Stromal cell of bone marrow (primary cell): ENCODE data around the gene GPRC5B.

Experiments used
- DNase-seq: peaks from one replicate; pipeline ENCODE4 v3.0.0-alpha.2; 2012; ENCODE audit warnings: low read depth

Gene GPRC5B

GRCh38 chr16:19896951-19897350 is 12.3 kb upstream of the GPRC5B start:
- DNase-seq, result no peak

DNA sequence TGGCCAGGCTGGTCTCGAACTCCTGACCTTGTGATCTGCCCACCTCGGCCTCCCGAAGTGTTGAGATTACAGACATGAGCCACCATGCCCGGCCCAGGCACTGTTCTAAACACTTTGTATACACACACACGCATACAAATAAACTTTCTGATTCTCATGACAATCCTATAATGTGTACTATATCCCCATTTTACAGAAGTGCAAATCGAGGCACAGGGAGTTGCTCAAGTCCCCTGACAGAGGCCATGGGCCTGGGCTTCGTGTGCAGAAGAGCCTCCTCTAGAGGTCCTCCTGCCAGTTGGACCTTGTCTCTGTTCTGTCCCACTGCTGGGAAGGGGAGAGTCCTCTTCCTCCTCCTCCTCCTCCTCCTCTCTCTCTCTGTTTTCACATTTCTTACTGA is 9.9 kb upstream of the GPRC5B start:
- DNase-seq, result no peak

DNA sequence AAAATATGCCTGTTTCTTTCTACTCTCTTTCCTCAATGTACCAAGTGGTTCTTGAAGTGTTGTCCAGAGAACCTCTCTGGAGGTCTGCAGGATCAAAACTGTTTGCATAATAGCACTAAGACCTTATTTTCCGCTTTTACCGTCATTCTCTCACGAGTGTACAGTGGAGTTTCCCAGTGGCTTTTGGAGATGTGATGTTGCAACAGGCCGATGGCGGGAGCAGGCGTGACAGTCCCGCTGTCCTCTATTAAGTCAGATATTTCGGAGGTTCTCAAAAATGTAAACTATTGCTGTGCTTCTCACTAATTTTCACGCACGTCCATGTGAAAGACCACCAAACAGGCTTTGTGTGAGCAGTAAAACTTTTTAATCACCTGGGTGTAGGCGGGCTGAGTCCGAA is 8.3 kb upstream of the GPRC5B start:
- no peak for DNase-seq

DNA sequence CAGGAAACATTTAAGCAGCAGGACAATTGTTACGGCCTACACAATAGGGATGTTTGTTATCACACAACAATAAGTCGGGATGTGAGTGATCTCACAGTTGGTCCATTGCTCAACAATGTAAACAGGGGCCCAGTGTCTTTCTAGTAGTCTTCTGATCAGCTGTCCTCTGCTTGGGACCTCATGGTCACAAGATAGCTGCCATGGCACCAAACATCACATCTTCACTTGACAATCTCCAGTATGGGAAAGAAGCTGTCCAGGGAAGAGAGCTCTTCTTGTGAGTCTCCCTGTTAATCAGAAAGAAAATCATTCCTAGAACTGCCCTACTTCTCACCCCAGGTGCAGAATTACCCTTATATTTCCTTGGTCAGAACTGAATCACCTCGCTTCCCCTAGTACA is 6.3 kb upstream of the GPRC5B start:
- DNase-seq, result no peak

- DNase-seq, result no peak
These were observed 4.2 kb upstream of the GPRC5B start for GRCh38 chr16:19888834-19889233.

GRCh38 chr16:19886073-19886941 is 1.7 kb upstream of the GPRC5B start:
- DNase-seq, result peak; percentile 38

GRCh38 chr16:19885451-19886072 is 914 bp upstream of the GPRC5B start:
- DNase-seq, result no peak

DNA sequence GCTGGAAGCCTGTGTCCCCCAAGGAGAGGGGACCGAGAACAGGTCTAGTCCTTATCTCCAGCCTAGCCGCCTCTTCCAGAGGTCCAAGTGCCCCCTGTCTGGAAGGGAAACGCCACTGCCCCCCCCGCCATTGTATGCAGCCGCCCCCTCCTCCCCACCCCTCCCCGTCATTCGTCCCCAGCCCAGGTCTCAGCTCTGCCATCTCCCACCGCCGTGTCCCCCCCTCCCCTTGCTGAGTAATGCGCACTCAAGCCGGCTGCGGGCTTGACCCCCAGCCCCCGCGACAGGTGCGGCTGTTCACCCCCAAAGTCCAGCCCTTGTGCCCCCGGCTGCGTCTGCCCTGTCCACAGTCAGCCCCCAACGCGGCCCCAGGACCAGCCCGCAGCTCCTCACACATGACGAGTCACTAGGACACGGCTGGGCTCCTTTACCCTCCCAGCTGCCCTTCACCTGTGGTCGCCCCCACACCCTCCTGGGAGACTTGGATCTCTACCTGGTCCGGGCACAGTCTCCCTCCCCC is 622 bp downstream of the GPRC5B start:
- DNase-seq, result no peak

DNA sequence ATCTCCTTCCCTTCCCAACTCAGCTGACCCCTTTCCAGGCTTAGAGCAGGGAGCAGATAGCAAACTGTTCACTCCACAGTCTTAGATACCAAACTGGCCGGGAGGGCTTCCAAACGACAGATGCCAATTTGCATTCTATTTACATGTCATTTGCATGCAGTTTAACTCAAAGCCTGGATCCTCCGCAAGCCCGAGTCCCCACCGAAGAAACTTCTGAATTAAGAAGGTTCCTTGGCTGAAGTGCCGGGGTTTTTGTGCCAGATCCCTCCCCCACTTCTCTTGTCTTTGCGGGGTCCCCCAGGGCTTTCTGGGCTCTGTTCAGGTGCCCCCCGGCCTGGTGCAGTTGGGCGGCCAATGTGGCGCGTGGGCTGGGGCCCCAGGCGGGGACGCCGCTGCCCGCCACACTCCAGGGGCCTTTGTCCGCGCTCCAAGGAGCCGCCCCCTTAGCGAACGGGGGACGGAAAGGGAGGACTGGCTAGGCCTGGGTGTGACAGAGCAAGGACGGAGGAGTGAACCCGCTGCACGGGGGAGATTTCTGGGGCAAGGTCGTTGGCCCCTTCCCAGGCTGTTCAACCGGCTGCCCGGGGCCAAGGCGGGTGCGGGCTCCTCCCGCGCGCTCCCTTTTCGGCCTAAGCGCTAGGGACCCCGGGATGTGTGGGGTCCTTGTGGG is 1.2 kb downstream of the GPRC5B start:
- DNase-seq, result no peak

DNA sequence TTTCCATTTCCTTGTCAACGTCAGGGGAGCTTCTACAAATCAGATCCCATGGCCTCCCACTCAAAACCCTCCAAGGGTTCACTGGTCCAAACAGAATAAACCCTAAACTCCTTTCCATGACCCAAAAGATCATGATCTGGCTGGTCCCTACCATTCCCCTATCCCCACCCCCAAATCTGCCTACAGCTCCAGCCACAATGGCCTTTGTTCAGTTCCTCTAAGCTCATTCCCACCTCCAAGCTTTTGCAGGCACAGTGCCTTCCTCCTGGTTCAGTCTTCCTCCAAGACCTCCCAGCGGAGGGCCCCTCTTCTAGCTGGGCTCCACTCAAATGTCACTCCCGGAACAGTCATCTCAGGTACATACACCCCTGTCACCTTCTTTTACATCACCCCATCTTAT is 2.0 kb downstream of the GPRC5B start:
- no peak for DNase-seq

DNA sequence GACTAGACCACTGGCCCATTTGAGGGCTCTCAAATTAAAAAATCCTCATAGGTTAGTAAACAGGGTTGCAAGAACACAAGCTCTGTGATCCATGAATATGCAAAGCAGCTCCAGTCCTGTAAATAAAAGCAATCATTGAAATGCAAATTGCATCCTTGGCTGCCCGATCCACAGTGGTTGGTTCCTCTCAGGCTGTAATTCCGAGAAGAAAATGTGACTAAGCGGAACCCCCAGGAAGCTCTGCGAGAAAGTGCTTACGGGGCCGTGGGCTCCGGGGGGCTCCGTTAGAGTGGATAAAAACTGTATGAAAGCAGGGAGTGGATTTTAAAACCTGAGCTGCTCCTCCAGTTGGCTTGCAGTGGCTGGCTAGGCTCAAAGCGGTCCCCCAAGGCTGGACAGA is 2.5 kb downstream of the GPRC5B start:
- DNase-seq, result no peak

GRCh38 chr16:19881783-19882182 is 2.9 kb downstream of the GPRC5B start:
- DNase-seq, result no peak

DNA sequence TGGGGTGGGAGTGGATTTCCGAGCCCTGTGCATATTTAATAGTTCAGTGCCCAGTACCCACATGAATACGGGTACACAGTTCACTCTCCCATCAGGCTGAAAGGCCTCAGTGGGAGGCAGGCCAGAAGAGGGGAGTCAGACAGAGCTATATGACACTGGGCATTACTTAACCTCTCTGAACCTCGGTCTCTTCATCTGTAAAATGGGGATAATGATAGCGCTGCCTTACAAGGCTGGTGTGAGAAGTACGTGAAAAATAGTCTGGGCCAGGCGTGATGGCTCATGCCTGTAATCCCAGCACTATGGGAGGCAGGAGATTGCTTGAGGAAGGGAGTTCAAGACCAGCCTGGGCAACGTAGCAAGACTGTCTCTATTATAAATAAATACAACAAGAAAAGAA is 3.6 kb downstream of the GPRC5B start:
- DNase-seq, result no peak

DNA sequence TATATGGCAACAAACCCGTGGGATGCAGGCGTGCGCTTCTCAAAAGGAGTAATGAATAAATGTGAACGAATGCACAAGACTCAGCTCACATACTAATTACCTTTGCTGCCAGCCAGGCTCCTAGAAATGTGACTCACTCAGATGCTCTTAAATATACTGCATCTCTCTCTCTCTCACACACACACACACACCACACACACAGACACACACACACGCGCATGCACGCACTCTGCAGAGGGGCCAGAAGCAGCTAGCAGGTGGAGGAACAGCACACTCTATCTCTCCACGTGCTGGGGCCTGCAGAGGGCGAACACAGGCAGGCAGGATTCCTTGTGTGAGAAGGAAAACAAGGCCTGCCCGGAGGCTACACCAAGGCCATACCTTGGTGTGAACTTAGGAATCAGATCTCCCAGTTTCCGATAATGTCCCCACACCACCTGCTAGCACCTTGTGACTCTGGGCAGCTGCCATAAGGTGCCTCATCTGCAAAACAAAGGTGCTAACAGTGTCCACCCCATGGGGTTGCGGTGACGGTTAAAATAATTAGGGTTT is 5.3 kb downstream of the GPRC5B start:
- no peak for DNase-seq

DNA sequence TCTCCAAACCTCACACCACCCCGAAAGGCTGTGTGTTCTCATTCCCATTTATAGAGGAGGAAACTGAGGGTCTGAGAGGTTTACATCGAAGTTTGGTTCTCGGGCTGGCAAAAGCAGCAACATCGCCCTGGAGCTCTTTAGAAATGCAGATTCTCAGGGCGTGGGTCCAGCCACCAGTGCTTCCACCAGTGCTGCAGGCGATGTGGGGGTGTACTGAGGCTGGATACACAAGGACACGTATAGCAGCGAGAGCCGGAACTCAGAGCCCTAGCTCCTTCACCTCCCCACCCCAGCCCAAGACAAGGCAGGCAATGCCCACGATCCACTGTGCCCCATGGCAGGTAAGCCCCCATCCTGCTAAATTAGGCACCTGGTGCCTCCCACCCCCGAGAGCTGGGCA is 5.9 kb downstream of the GPRC5B start:
- DNase-seq, result no peak

GRCh38 chr16:19876501-19877059 is 8.1 kb downstream of the GPRC5B start:
- no peak for DNase-seq

GRCh38 chr16:19875900-19876299 is 8.7 kb downstream of the GPRC5B start:
- DNase-seq, result no peak

GRCh38 chr16:19874851-19875546 is 9.6 kb downstream of the GPRC5B start:
- no peak for DNase-seq

GRCh38 chr16:19874026-19874425 is 10.6 kb downstream of the GPRC5B start:
- DNase-seq, result no peak

GRCh38 chr16:19872935-19873334 is 11.7 kb downstream of the GPRC5B start:
- no peak for DNase-seq

- no peak for DNase-seq
These were observed 12.3 kb downstream of the GPRC5B start for GRCh38 chr16:19872179-19872863.
